Duodenal mucosa (tissue), 2 donors: Measurements from ENCODE around the gene ZNF341.

Experiments
- H3K27ac ChIP-seq: one replicate; pipeline ENCODE4 v1.7.0; 2013; ENCODE audit warnings: low read depth, low read length
- H3K27me3 ChIP-seq, 2 donors: one replicate each; pipeline ENCODE4 v1.7.0; 2013; ENCODE audit warnings: low read length in 2 of 2, control low read depth in 1 of 2; ENCODE audit not compliant: insufficient read depth in 2 of 2, control insufficient read depth in 1 of 2
- H3K36me3 ChIP-seq, 2 donors: one replicate each; pipeline ENCODE4 v1.7.0; 2013; ENCODE audit warnings: low read length in 2 of 2, control low read depth in 1 of 2; ENCODE audit not compliant: insufficient read depth in 2 of 2, control insufficient read depth in 1 of 2
- H3K4me1 ChIP-seq, 2 donors: one replicate each; pipeline ENCODE4 v1.7.0; 2013; ENCODE audit warnings: low read length in 2 of 2, control low read depth in 1 of 2; ENCODE audit not compliant: insufficient read depth in 2 of 2, control insufficient read depth in 1 of 2
- H3K4me3 ChIP-seq, 2 donors: one replicate each; pipeline ENCODE4 v1.7.0; 2013; ENCODE audit warnings: low read length in 2 of 2, low read depth in 1 of 2
- H3K9ac ChIP-seq, 2 donors: one replicate each; pipeline ENCODE4 v1.7.0; 2013; ENCODE audit warnings: low read length in 2 of 2, low read depth in 1 of 2
- H3K9me3 ChIP-seq, 2 donors: one replicate each; pipeline ENCODE4 v1.7.0; 2013; ENCODE audit warnings: low read length in 2 of 2, control low read depth in 1 of 2; ENCODE audit not compliant: control insufficient read depth in 1 of 2

ZNF341 gene

DNA sequence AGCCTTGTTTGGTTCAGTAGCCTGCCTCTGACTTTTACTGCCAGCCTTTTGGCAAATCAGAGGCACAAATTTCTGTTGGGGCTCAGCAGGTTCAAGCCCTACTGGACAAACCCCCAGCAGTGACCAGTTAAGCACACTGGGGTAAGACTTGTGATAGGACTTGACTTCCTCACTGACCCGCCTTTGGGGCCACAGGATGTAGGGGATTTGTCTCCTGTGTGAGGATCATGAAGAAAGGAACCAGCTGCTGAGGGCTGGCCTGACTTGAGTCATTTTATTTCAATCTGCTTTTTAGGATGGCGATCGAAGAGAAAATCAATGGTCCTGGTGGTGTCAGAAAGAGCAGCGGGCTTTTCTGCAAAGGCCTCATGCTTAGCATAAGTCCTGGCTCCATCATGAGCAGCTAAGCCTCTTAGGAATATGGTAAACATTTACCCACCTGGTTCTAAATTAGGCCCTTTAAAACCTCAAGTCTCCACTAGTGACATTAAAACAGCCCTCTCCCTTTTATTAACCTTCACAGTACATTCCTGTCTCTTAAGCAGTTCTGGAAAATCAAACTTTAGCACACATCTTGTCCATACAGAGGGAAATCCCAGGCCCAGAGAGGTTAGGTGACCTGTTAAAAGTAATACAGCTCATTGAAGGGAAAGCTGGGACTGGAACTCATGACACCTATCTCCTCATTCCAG lies 96.0 kb downstream of the ZNF341 start:
- Histone ChIP-seq H3K36me3 (peaks cover 2 to 4% of the 10 kb centered on the region in 2 donors), H3K27me3 (no peaks in the 10 kb centered on the region), H3K4me3 (no peak overlapping the region), H3K4me1 (peaks cover 78 to 81% of the 10 kb centered on the region in 2 donors), H3K27ac (no peak overlapping the region), H3K9ac (no peak overlapping the region), H3K9me3 (no peaks in the 10 kb centered on the region)

- Histone ChIP-seq H3K27ac (no peak overlapping the region), H3K4me1 (peaks cover 84 to 86% of the 10 kb centered on the region in 2 donors), H3K27me3 (no peaks in the 10 kb centered on the region), H3K9ac (no peak overlapping the region), H3K4me3 (no peak overlapping the region), H3K9me3 (no peaks in the 10 kb centered on the region), H3K36me3 (peaks cover 2 to 4% of the 10 kb centered on the region in 2 donors)
Observed at GRCh38 chr20:33828326-33828844, 96.6 kb downstream of the ZNF341 start.

- no peaks in the 10 kb centered on the region for H3K27me3 ChIP-seq
- H3K36me3 ChIP-seq, result peaks cover 0 to 3% of the 10 kb centered on the region in 2 donors
- peaks cover 87 to 91% of the 10 kb centered on the region in 2 donors for H3K4me1 ChIP-seq
- H3K9me3 ChIP-seq, result no peaks in the 10 kb centered on the region
- H3K9ac ChIP-seq, result no peak overlapping the region
- H3K4me3 ChIP-seq, result no peak overlapping the region
- no peak overlapping the region for H3K27ac ChIP-seq
Observed at GRCh38 chr20:33828967-33829560, 97.3 kb downstream of the ZNF341 start.

DNA sequence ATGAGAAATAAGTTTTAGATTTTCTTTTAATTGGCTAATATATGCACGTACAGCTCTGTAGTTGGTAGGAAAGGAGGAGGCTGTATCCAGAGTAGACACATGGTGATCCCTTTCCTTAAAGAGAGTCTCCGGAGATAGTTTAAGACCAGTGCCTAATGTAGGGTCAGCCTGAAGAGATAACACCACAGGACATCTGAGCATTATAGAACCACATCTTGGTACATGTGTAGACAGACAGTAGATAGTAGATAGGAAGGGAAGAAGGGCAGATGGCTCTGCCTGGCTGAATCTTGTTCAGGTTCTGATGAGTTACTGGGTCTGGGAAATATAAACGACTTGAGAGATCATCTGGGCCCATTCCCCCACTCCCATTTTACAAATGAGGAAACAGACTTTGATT lies 97.8 kb downstream of the ZNF341 start:
- no peak overlapping the region for H3K9ac ChIP-seq
- no peak overlapping the region for H3K27ac ChIP-seq
- H3K9me3 ChIP-seq, result no peaks in the 10 kb centered on the region
- no peaks in the 10 kb centered on the region for H3K36me3 ChIP-seq
- H3K4me1 ChIP-seq, result peaks cover 81 to 86% of the 10 kb centered on the region in 2 donors
- no peaks in the 10 kb centered on the region for H3K27me3 ChIP-seq
- H3K4me3 ChIP-seq, result no peak overlapping the region

- no peak overlapping the region for H3K27ac ChIP-seq
- no peak overlapping the region for H3K9ac ChIP-seq
Observed at GRCh38 chr20:33830371-33830770, 98.6 kb downstream of the ZNF341 start.

DNA sequence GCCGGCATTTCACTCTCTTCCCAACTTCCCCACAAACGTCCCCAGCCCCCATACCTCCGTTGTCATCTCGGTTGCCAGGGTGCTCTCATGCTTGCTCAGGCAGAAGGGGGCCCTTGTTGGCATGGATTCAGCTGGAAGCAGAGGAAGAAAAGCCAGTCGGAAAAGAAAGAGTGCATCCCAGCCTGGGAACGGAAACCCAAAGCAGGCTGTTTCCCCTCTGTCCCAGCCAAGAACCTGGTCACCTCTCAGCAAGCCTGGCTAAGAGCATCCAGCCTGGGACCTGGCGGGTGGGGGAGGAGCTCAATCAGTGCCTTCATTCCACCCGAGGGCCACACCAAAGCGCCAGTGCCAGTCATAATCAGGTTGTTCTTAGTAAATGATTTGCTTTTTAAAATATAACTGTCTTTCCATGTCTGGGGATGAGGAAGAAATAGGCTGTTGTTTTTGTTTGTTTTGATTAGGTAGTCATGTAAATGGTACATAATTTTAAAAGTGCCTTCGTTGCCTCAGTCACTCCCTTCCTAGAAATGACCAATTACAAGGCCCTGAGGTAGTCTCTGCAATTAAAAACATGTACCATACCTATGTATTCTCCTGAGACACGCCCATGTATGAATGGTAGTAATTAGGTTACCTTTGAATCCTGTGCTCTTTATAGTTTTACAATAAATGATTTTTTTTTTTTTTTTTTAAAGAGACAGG lies 100.5 kb downstream of the ZNF341 start:
- no peaks in the 10 kb centered on the region for H3K36me3 ChIP-seq
- H3K4me1 ChIP-seq, result peaks cover 71 to 76% of the 10 kb centered on the region in 2 donors
- peak overlapping the region; percentile 33 for H3K27ac ChIP-seq
- H3K27me3 ChIP-seq, result no peaks in the 10 kb centered on the region
- H3K9ac ChIP-seq, result peak overlapping the region in 1 of 2 donors; percentile 21
- H3K9me3 ChIP-seq, result no peaks in the 10 kb centered on the region
- H3K4me3 ChIP-seq, result peak overlapping the region; percentile 4 to 37

More at GRCh38 chr20:33830371-33830770, 98.6 kb downstream of the ZNF341 start:
- Histone ChIP-seq H3K4me3 (no peak overlapping the region), H3K36me3 (no peaks in the 10 kb centered on the region), H3K4me1 (peaks cover 74 to 79% of the 10 kb centered on the region in 2 donors), H3K27me3 (no peaks in the 10 kb centered on the region), H3K9me3 (no peaks in the 10 kb centered on the region)

DNA sequence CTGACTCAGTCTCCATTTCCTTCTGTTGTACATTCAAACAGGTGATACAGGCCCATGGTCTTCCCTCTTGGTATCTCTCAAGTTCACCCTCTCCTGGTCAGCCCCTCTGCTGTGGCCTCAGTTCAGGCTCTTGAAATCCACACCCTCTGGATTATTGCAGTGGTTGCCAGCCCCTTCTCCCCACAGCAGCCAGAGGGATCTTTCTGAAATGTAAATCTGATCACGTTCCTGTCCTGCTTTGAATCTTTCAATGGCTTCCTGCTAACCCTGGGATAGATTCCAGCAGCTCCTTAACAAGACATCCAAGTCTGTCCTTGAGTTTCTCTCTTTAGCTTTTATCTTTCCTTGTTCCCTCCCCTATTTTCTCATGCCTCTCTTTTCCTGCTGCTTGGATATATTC lies 101.5 kb downstream of the ZNF341 start:
- Histone ChIP-seq H3K4me1 (peaks cover 71 to 76% of the 10 kb centered on the region in 2 donors), H3K27ac (no peak overlapping the region), H3K9me3 (no peaks in the 10 kb centered on the region), H3K27me3 (no peaks in the 10 kb centered on the region), H3K36me3 (no peaks in the 10 kb centered on the region), H3K4me3 (no peak overlapping the region), H3K9ac (no peak overlapping the region)

- H3K27me3 ChIP-seq, result no peaks in the 10 kb centered on the region
- peaks cover 74 to 76% of the 10 kb centered on the region in 2 donors for H3K4me1 ChIP-seq
- no peaks in the 10 kb centered on the region for H3K9me3 ChIP-seq
- no peaks in the 10 kb centered on the region for H3K36me3 ChIP-seq
- no peak overlapping the region for H3K4me3 ChIP-seq
- no peak overlapping the region for H3K9ac ChIP-seq
- H3K27ac ChIP-seq, result no peak overlapping the region
Observed at GRCh38 chr20:33835615-33836172, 103.9 kb downstream of the ZNF341 start.

DNA sequence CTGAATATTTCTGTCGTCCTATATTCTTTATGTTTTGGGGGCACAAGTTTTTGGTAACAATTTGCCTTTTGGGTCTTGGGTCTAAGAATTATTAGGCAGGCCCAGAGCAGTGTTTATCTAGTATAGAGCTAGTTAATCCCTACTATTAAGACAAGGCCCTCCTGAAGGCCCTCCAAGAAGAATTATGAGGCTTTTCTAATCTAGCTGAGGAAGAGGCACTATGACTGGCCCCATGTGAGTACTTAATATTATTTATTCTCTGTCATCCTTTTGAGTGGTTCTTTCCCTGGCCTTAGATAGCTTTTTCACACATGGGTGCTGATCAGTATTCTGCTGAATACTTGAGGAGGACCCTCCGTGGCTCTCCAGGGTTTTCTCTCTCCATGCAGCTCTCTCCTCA lies 104.5 kb downstream of the ZNF341 start:
- H3K27me3 ChIP-seq, result no peaks in the 10 kb centered on the region
- no peaks in the 10 kb centered on the region for H3K36me3 ChIP-seq
- peak overlapping the region in 1 of 2 donors; percentile 28 for H3K9ac ChIP-seq
- no peak overlapping the region for H3K4me3 ChIP-seq
- H3K27ac ChIP-seq, result no peak overlapping the region
- H3K4me1 ChIP-seq, result peaks cover 79 to 82% of the 10 kb centered on the region in 2 donors
- H3K9me3 ChIP-seq, result no peaks in the 10 kb centered on the region
